Measurements from ENCODE around the gene ERBB3.

DNA sequence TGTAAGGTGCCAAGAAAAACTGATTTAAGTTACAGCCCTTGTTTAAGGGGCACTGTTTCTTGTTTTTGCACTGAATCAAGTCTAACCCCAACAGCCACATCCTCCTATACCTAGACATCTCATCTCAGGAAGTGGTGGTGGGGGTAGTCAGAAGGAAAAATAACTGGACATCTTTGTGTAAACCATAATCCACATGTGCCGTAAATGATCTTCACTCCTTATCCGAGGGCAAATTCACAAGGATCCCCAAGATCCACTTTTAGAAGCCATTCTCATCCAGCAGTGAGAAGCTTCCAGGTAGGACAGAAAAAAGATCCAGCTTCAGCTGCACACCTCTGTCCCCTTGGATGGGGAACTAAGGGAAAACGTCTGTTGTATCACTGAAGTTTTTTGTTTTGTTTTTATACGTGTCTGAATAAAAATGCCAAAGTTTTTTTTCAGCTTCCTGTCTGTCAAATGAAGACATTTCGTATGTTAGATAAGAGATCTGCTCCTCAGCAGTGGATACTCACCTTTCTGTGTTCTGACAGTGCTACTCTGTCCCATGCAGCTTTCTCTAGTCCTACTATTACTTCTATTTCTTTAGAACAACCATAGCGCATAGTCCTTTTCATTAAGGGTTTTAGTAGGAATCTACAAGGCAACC, 23.2 kb downstream of the ERBB3 start:
- TF ChIP-seq CTCF (IDR thresholded peaks at IDR 0.05) (no peak), ZFX (IDR thresholded peaks at IDR 0.05; ENCODE audit: borderline replicate concordance) (no peak)

All from 22Rv1 (cell line).